NCI-H345 (cell line): ENCODE measurements around the gene UCHL5.
"Not testable (repeated sequence)": the region's sequence is repeated elsewhere in the genome, so short reads cannot be mapped to it uniquely, and the experiment has no call there.

Experiments
- DNase-seq: peaks from one replicate; lab custom pipeline; 2025; lab: John Stamatoyannopoulos, UW

The UCHL5 gene

GRCh38 chr1:193011406-193011805 lies 47.8 kb downstream of the UCHL5 start:
- no peak for DNase-seq

GRCh38 chr1:193009501-193009900 lies 49.7 kb downstream of the UCHL5 start:
- DNase-seq = no peak

- no peak for DNase-seq
Measured at GRCh38 chr1:193005785-193006184, 53.4 kb downstream of the UCHL5 start.

- DNase-seq = no peak
Measured at GRCh38 chr1:192998536-192998935, 60.6 kb downstream of the UCHL5 start.

- DNase-seq = no peak
Measured at GRCh38 chr1:192994141-192994540, 65.0 kb downstream of the UCHL5 start.

GRCh38 chr1:192993426-192994085 lies 65.6 kb downstream of the UCHL5 start:
- no peak for DNase-seq

- not testable (repeated sequence) for DNase-seq
Measured at GRCh38 chr1:192986748-192987334, 72.3 kb downstream of the UCHL5 start.

- DNase-seq = no peak
Measured at GRCh38 chr1:192986110-192986747, 72.9 kb downstream of the UCHL5 start.

- no peak for DNase-seq
Measured at GRCh38 chr1:192984080-192984479, 75.1 kb downstream of the UCHL5 start.

GRCh38 chr1:192983349-192983980 lies 75.7 kb downstream of the UCHL5 start:
- DNase-seq = no peak

- no peak for DNase-seq
Measured at GRCh38 chr1:192980856-192981255, 78.3 kb downstream of the UCHL5 start.

GRCh38 chr1:192980334-192980733 lies 78.8 kb downstream of the UCHL5 start:
- DNase-seq = not testable (repeated sequence)

GRCh38 chr1:192979542-192979941 lies 79.6 kb downstream of the UCHL5 start:
- no peak for DNase-seq

GRCh38 chr1:192978195-192978710 lies 80.9 kb downstream of the UCHL5 start:
- no peak for DNase-seq

- DNase-seq = peak; percentile 47
Measured at GRCh38 chr1:192977089-192977706, 82.0 kb downstream of the UCHL5 start.

- DNase-seq = no peak
Measured at GRCh38 chr1:192976576-192976975, 82.6 kb downstream of the UCHL5 start.

- no peak for DNase-seq
Measured at GRCh38 chr1:192974701-192975100, 84.5 kb downstream of the UCHL5 start.

GRCh38 chr1:192973988-192974387 lies 85.2 kb downstream of the UCHL5 start:
- DNase-seq = no peak

- no peak for DNase-seq
Measured at GRCh38 chr1:192973202-192973601, 86.0 kb downstream of the UCHL5 start.

- no peak for DNase-seq
Measured at GRCh38 chr1:192969091-192969490, 90.1 kb downstream of the UCHL5 start.

- no peak for DNase-seq
Measured at GRCh38 chr1:192968323-192968722, 90.8 kb downstream of the UCHL5 start.

- no peak for DNase-seq
Measured at GRCh38 chr1:192967901-192968300, 91.3 kb downstream of the UCHL5 start.
